ENCODE measurements around the gene NDUFB5. TPM values are rescaled to one million over a fixed set of nuclear protein-coding genes. Genes with fewer than 3 reads are reported as not detected.

The NDUFB5 gene
- total and polyA plus RNA-seq, 10 of the 15 experiments (the other 5 are each of a cell fraction or from before 2014, with no cell fraction given), result 82.0 to 320 (median 126) TPM

DNA sequence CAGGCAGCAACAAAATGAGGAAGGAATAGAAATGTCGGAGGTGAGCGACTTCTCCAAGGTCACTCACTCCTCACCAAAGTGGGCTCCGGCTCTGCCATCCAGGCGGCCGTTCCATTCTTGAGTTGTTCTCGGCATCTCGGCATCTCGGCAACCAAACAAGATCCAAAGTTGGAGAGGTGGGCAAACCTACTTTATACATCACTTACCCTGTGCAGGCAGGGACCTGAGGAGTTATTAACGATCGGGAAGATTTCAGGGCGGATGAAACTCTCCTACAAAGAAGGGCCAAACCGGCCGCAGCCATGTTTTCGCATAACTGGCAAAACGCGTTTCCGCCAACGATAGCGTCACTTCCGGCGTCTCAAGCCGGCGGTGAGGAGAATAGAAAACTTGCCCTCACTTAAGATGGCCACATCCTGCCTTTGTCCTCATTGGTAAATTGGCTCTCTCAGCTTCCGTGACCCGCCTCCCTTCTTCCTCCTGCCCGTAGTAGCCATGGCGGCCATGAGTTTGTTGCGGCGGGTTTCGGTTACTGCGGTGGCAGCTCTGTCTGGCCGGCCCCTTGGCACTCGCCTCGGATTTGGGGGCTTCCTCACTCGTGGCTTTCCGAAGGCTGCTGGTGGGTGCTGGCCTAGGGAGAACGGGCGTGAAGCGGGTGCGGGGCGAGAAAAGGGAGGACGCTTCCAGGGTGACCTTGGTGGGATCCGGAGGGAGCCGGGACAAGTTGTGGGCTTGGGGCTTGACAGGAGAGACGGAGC lies at the start of gene NDUFB5, which contains the start of gene MRPL47 (continued):
- TF ChIP-seq, protein P1, sequence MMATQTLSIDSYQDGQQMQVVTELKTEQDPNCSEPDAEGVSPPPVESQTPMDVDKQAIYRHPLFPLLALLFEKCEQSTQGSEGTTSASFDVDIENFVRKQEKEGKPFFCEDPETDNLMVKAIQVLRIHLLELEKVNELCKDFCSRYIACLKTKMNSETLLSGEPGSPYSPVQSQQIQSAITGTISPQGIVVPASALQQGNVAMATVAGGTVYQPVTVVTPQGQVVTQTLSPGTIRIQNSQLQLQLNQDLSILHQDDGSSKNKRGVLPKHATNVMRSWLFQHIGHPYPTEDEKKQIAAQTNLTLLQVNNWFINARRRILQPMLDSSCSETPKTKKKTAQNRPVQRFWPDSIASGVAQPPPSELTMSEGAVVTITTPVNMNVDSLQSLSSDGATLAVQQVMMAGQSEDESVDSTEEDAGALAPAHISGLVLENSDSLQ (IDR thresholded peaks at IDR 0.05), result peak; percentile 20; the same call in 1 of the 2 replicates
- no peak for TF ChIP-seq TCF3 (IDR thresholded peaks at IDR 0.05; ENCODE audit: borderline replicate concordance, insufficient read depth, low read depth, low read length)
- TF ChIP-seq, protein P2, sequence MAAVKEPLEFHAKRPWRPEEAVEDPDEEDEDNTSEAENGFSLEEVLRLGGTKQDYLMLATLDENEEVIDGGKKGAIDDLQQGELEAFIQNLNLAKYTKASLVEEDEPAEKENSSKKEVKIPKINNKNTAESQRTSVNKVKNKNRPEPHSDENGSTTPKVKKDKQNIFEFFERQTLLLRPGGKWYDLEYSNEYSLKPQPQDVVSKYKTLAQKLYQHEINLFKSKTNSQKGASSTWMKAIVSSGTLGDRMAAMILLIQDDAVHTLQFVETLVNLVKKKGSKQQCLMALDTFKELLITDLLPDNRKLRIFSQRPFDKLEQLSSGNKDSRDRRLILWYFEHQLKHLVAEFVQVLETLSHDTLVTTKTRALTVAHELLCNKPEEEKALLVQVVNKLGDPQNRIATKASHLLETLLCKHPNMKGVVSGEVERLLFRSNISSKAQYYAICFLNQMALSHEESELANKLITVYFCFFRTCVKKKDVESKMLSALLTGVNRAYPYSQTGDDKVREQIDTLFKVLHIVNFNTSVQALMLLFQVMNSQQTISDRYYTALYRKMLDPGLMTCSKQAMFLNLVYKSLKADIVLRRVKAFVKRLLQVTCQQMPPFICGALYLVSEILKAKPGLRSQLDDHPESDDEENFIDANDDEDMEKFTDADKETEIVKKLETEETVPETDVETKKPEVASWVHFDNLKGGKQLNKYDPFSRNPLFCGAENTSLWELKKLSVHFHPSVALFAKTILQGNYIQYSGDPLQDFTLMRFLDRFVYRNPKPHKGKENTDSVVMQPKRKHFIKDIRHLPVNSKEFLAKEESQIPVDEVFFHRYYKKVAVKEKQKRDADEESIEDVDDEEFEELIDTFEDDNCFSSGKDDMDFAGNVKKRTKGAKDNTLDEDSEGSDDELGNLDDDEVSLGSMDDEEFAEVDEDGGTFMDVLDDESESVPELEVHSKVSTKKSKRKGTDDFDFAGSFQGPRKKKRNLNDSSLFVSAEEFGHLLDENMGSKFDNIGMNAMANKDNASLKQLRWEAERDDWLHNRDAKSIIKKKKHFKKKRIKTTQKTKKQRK (IDR thresholded peaks at IDR 0.05; ENCODE audit: low read depth, low read length), result 0 out of 2 replicates have a peak, but pooled peaks have one; percentile 16
- TF ChIP-seq IKZF2 (IDR thresholded peaks at IDR 0.05), result 0 out of 4 replicates have a peak, but pooled peaks of 1 of the 2 experiments have one; percentile 35
- TF ChIP-seq CBFB (IDR thresholded peaks at IDR 0.05; ENCODE audit: low read depth), result peak; percentile 90
- no peak for TF ChIP-seq RBBP5 (conservative IDR thresholded peaks at IDR 0.05)
- peak; percentile 71; the same call in 1 of the 2 replicates for TF ChIP-seq CHD2 (IDR thresholded peaks at IDR 0.05; ENCODE audit: borderline replicate concordance, low read depth, low read length)
- TF ChIP-seq, protein P3, sequence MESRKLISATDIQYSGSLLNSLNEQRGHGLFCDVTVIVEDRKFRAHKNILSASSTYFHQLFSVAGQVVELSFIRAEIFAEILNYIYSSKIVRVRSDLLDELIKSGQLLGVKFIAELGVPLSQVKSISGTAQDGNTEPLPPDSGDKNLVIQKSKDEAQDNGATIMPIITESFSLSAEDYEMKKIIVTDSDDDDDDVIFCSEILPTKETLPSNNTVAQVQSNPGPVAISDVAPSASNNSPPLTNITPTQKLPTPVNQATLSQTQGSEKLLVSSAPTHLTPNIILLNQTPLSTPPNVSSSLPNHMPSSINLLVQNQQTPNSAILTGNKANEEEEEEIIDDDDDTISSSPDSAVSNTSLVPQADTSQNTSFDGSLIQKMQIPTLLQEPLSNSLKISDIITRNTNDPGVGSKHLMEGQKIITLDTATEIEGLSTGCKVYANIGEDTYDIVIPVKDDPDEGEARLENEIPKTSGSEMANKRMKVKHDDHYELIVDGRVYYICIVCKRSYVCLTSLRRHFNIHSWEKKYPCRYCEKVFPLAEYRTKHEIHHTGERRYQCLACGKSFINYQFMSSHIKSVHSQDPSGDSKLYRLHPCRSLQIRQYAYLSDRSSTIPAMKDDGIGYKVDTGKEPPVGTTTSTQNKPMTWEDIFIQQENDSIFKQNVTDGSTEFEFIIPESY (IDR thresholded peaks at IDR 0.05), result no peak
- TF ChIP-seq, protein P4, sequence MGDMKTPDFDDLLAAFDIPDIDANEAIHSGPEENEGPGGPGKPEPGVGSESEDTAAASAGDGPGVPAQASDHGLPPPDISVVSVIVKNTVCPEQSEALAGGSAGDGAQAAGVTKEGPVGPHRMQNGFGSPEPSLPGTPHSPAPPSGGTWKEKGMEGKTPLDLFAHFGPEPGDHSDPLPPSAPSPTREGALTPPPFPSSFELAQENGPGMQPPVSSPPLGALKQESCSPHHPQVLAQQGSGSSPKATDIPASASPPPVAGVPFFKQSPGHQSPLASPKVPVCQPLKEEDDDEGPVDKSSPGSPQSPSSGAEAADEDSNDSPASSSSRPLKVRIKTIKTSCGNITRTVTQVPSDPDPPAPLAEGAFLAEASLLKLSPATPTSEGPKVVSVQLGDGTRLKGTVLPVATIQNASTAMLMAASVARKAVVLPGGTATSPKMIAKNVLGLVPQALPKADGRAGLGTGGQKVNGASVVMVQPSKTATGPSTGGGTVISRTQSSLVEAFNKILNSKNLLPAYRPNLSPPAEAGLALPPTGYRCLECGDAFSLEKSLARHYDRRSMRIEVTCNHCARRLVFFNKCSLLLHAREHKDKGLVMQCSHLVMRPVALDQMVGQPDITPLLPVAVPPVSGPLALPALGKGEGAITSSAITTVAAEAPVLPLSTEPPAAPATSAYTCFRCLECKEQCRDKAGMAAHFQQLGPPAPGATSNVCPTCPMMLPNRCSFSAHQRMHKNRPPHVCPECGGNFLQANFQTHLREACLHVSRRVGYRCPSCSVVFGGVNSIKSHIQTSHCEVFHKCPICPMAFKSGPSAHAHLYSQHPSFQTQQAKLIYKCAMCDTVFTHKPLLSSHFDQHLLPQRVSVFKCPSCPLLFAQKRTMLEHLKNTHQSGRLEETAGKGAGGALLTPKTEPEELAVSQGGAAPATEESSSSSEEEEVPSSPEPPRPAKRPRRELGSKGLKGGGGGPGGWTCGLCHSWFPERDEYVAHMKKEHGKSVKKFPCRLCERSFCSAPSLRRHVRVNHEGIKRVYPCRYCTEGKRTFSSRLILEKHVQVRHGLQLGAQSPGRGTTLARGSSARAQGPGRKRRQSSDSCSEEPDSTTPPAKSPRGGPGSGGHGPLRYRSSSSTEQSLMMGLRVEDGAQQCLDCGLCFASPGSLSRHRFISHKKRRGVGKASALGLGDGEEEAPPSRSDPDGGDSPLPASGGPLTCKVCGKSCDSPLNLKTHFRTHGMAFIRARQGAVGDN (IDR thresholded peaks at IDR 0.05), result no peak
- TF ChIP-seq, protein P5, sequence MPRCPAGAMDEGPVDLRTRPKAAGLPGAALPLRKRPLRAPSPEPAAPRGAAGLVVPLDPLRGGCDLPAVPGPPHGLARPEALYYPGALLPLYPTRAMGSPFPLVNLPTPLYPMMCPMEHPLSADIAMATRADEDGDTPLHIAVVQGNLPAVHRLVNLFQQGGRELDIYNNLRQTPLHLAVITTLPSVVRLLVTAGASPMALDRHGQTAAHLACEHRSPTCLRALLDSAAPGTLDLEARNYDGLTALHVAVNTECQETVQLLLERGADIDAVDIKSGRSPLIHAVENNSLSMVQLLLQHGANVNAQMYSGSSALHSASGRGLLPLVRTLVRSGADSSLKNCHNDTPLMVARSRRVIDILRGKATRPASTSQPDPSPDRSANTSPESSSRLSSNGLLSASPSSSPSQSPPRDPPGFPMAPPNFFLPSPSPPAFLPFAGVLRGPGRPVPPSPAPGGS (IDR thresholded peaks at IDR 0.05; ENCODE audit: borderline replicate concordance, insufficient read depth, low read depth, low read length, poor library complexity, severe bottlenecking), result no peak
- TF ChIP-seq, protein P6, sequence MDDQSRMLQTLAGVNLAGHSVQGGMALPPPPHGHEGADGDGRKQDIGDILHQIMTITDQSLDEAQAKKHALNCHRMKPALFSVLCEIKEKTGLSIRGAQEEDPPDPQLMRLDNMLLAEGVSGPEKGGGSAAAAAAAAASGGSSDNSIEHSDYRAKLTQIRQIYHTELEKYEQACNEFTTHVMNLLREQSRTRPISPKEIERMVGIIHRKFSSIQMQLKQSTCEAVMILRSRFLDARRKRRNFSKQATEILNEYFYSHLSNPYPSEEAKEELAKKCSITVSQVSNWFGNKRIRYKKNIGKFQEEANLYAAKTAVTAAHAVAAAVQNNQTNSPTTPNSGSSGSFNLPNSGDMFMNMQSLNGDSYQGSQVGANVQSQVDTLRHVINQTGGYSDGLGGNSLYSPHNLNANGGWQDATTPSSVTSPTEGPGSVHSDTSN (IDR thresholded peaks at IDR 0.05; ENCODE audit: insufficient replicate concordance, low read depth, low read length), result no peak
- TF ChIP-seq YBX1 (IDR thresholded peaks at IDR 0.05), result no peak
- no peak for TF ChIP-seq ZSCAN29 (IDR thresholded peaks at IDR 0.05)
- no peak for TF ChIP-seq BACH1 (IDR thresholded peaks at IDR 0.05; ENCODE audit: borderline replicate concordance)
- peak; percentile 88 for TF ChIP-seq NFYB (IDR thresholded peaks at IDR 0.05; ENCODE audit: insufficient read depth, low read depth, low read length)
